GM12878 (cell line): Measurements from ENCODE around the gene MCOLN3. TPM values are rescaled to one million over a fixed set of nuclear protein-coding genes. Genes with fewer than 3 reads are reported as not detected.

Experiments
- ATAC-seq: fragments of 200-7000 bp; cut with Tn5 transposase; 3 replicates; pipeline ENCODE4 v1.9.1; 2020; ENCODE audit warnings: mild to moderate bottlenecking, moderate library complexity
- BruUV-seq: library from RNA; stranded (reverse); fragments of 400-500 nt; replicated peaks from 2 replicates; lab custom pipeline; 2021; lab: Mats Ljungman, UMichigan
- CTCF ChIA-PET: fragments of 300-600 bp; sonication (Branson Sonifier 250); formaldehyde crosslinking; extraction: SDS; loops from one replicate; lab custom pipeline; 2021; ENCODE audit warnings: inconsistent platforms; lab: Yijun Ruan, JAX
- POLR2A ChIA-PET: fragments of 350-600 bp; formaldehyde crosslinking; extraction: SDS; loops from one replicate; lab custom pipeline; 2021; ENCODE audit warnings: inconsistent platforms; lab: Charles Lee
- RAD21 ChIA-PET: fragments of 300-600 bp; sonication (Branson Sonifier 250); formaldehyde crosslinking; loops from one replicate; lab custom pipeline; 2023; ENCODE audit warnings: antibody characterized with exemption; ENCODE audit not compliant: unreplicated experiment; lab: Charles Lee
- SMC1A ChIA-PET: fragments of 300-600 bp; sonication (Branson Sonifier 250); formaldehyde crosslinking; loops from one replicate; lab custom pipeline; 2023; ENCODE audit not compliant: unreplicated experiment, uncharacterized antibody; lab: Charles Lee
- DNase-seq: peaks from one replicate; pipeline ENCODE4 v3.0.0-alpha.2; 2011; ENCODE audit warnings: low read depth, low spot score
- FAIRE-seq: peaks from 3 replicates; lab custom pipeline; 2011; peaks lifted over from hg19 to GRCh38; lab: Jason Lieb, UNC
- H2AFZ ChIP-seq: 2 replicates; pipeline ENCODE4 v1.6.0; 2011; ENCODE audit warnings: low read depth, low read length, control low read depth; ENCODE audit not compliant: control insufficient read depth
- H3K27ac ChIP-seq: 2 replicates; pipeline ENCODE4 v1.5.1; 2011; ENCODE audit warnings: control low read depth; ENCODE audit not compliant: control insufficient read depth, insufficient read depth
- H3K27me3 ChIP-seq, 2 experiments: replicated peaks in 1 of 2; 2 replicates each; pipeline versions ENCODE4 v1.6.0 to v1.6.1; 2011; ENCODE audit warnings: low read length in 1 of 2; ENCODE audit not compliant: control insufficient read depth in 2 of 2, insufficient read depth in 2 of 2
- H3K36me3 ChIP-seq, 2 experiments: 2 replicates each; pipeline ENCODE4 v1.5.1; 2011; ENCODE audit warnings: low read length in 1 of 2; ENCODE audit not compliant: control insufficient read depth in 2 of 2, insufficient read depth in 2 of 2
- H3K4me1 ChIP-seq: 2 replicates; pipeline ENCODE4 v1.6.1; 2011; ENCODE audit warnings: mild to moderate bottlenecking, low read length, moderate library complexity, mixed read lengths; ENCODE audit not compliant: control insufficient read depth, insufficient read depth
- H3K4me2 ChIP-seq: 2 replicates; pipeline ENCODE4 v1.6.0; 2011; ENCODE audit warnings: control low read depth; ENCODE audit not compliant: control insufficient read depth, insufficient read depth
- H3K4me3 ChIP-seq: fragments of 200-600 bp; sonication (generic); 2 replicates; pipeline ENCODE4 v1.5.1; 2016
- H3K79me2 ChIP-seq: 2 replicates; pipeline ENCODE4 v1.6.0; 2011; ENCODE audit warnings: low read length; ENCODE audit not compliant: control insufficient read depth, insufficient read depth
- H3K9ac ChIP-seq: 2 replicates; pipeline ENCODE4 v1.8.0; 2011; ENCODE audit warnings: low read length, control low read depth, mixed read lengths; ENCODE audit not compliant: control insufficient read depth, insufficient read depth
- H3K9me3 ChIP-seq: replicated peaks from 3 replicates; pipeline ENCODE4 v1.5.1; 2011; ENCODE audit warnings: mild to moderate bottlenecking, low read length; ENCODE audit not compliant: control insufficient read depth, insufficient read depth
- H4K20me1 ChIP-seq: 2 replicates; pipeline ENCODE4 v1.6.0; 2011; ENCODE audit not compliant: control insufficient read depth, insufficient read depth
- ATF7 ChIP-seq: fragments of 450-650 bp; IDR thresholded peaks from 2 replicates; pipeline ENCODE4 v1.6.1; 2016; ENCODE audit warnings: low read depth, mild to moderate bottlenecking
- CBFB ChIP-seq: IDR thresholded peaks from 2 replicates; pipeline ENCODE4 v1.6.1; 2016; ENCODE audit warnings: antibody characterized with exemption, low read depth
- CREB1 ChIP-seq: IDR thresholded peaks from 2 replicates; pipeline ENCODE4 v1.6.1; 2012; ENCODE audit warnings: low read depth, mild to moderate bottlenecking, inconsistent platforms
- HDGF ChIP-seq: fragments of 450-650 bp; IDR thresholded peaks from 2 replicates; pipeline ENCODE4 v1.6.1; 2016; ENCODE audit warnings: antibody characterized with exemption
- NFXL1 ChIP-seq: fragments of 450-650 bp; IDR thresholded peaks from 2 replicates; pipeline ENCODE4 v1.6.1; 2017; ENCODE audit warnings: antibody characterized with exemption, mild to moderate bottlenecking, borderline replicate concordance
- POLR2A ChIP-seq: IDR thresholded peaks from 2 replicates; pipeline ENCODE4 v1.6.1; 2011; ENCODE audit warnings: low read depth, mild to moderate bottlenecking, low read length
- RCOR1 ChIP-seq: conservative IDR thresholded peaks from 2 replicates; pipeline ENCODE4 v1.6.1; 2012; ENCODE audit warnings: low read depth, low read length, improper control_type of control experiment
- RUNX3 ChIP-seq: IDR thresholded peaks from 2 replicates; pipeline ENCODE4 v1.6.1; 2012; ENCODE audit warnings: low read length, inconsistent platforms
- SREBF2 ChIP-seq: IDR thresholded peaks from 2 replicates; pipeline ENCODE4 v1.6.1; 2012; ENCODE audit warnings: mild to moderate bottlenecking, low read length
- STAT1 ChIP-seq: fragments of 450-650 bp; conservative IDR thresholded peaks from 2 replicates; pipeline ENCODE4 v1.6.1; 2014; ENCODE audit warnings: antibody characterized with exemption, mild to moderate bottlenecking
- TCF12 ChIP-seq: IDR thresholded peaks from 2 replicates; pipeline ENCODE4 v1.6.1; 2011; ENCODE audit warnings: low read depth, mild to moderate bottlenecking, low read length
- ZNF217 ChIP-seq: fragments of 450-650 bp; IDR thresholded peaks from 2 replicates; pipeline ENCODE4 v1.6.1; 2017; ENCODE audit warnings: antibody characterized with exemption, mild to moderate bottlenecking
- WGBS: methylation state at CpG from one replicate; pipeline ENCODE4 v1.1.6; 2016; ENCODE audit warnings: low lambda C conversion rate; ENCODE audit not compliant: insufficient replicate concordance, insufficient coverage; ENCODE audit errors: missing lambda C conversion rate; 5-methylcytosine and 5-hydroxymethylcytosine counted together
- in situ Hi-C: fragments of 300-500 bp; cut with MboI; formaldehyde crosslinking; loops from 9 replicates; pipeline ENCODE4 v1.14.3; 2018; ENCODE audit warnings: mixed read lengths
- intact Hi-C: fragments of 100-400 bp; cut with micrococcal nuclease; formaldehyde crosslinking; loops from one replicate; pipeline ENCODE4 v1.14.2; 2022; ENCODE audit not compliant: unreplicated experiment
- polyA plus RNA-seq, 11 experiments: library from polyadenylated mRNA; depleted of rRNA in 4 of 11; unstranded in 6 of 11; stranded (reverse) in 5 of 11; fragments of >200 nt; fragmentation: Nextera tagmentation in 4 of 11; fragmentation: Illumina TruSeq in 1 of 11; extraction: Ambion mirVana in 4 of 11; extraction: Trizol in 1 of 11; gene quantifications; 1 replicate in 1 of 11; 2 replicates in 10 of 11; pipeline versions ENCODE4 v1.2.1 to v1.2.3, GENCODE V29; 2011 to 2016; ENCODE audit warnings: inconsistent platforms in 2 of 11, missing spikeins in 2 of 11, low read depth in 1 of 11
- total RNA-seq, 4 experiments: library from RNA; depleted of rRNA in 3 of 4; stranded (reverse); fragments of >200 nt in 3 of 4; fragmentation: Illumina TruSeq in 1 of 4; extraction: Trizol in 1 of 4; gene quantifications; 2 replicates each; pipeline versions ENCODE4 v1.2.1 to v1.2.3, GENCODE V29; 2013 to 2021
- TF ChIP-seq, protein P1 (sequence below): fragments of 450-650 bp; formaldehyde crosslinking; IDR thresholded peaks from 2 replicates; pipeline ENCODE4 v1.5.0; 2022; ENCODE audit warnings: mild to moderate bottlenecking, missing genetic modification characterization
- TF ChIP-seq, protein P2 (sequence below): IDR thresholded peaks from 2 replicates; pipeline ENCODE4 v1.6.1; 2011; ENCODE audit warnings: low read depth, mild to moderate bottlenecking, low read length, moderate library complexity, borderline replicate concordance; ENCODE audit errors: extremely low read depth
- TF ChIP-seq, protein P3 (sequence below): IDR thresholded peaks from 2 replicates; pipeline ENCODE4 v1.6.1; 2012; ENCODE audit warnings: low read depth, low read length, improper control_type of control experiment
- TF ChIP-seq, protein P4 (sequence below): fragments of 450-650 bp; IDR thresholded peaks from 2 replicates; pipeline ENCODE4 v1.6.1; 2016; ENCODE audit warnings: mild to moderate bottlenecking

Gene MCOLN3
- total and polyA plus RNA-seq, 10 of the 15 experiments (the other 5 are each of a cell fraction or from before 2014, with no cell fraction given) = 0.48 to 7.4 (median 3.8) TPM

DNA sequence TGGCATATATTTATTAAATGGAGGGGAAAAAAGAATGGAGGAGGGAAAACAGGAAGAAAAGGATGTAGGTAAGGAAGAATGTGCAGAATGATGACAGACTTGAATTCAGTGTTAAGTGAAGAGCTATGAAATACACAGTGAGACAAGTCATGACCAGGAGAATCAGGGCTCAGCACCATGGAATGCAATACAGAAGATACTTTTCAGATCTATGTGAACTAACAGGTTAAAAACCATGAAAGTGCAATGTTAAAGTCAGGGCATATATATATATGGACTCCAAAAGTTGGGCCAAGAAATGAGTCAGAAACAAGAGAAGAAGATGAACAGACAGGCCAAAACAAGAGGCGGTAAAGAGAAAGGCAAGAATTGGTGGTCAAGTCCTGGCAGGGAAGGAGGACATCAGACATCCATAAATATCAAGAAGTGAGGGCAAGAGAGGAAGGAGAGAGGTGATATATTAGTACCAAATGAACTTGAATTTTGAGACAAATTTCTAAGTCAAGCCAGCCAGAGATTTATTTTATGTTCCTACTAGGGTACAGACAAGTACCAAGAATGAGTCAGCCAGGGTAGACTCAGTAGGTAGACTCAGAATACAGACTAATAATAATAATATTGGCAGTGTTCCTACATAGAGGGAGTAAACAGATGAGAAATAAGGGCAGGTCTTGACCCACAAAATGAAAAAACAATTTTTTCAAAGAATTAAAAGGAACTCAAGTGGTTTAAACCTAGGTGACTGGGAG lies 39.5 kb upstream of the MCOLN3 start:
- Histone ChIP-seq H3K27ac (no peak overlapping the region), H4K20me1 (no peaks in the 10 kb centered on the region), H3K4me2 (no peak overlapping the region), H3K79me2 (no peaks in the 10 kb centered on the region), H2AFZ (no peak overlapping the region), H3K4me1 (no peaks in the 10 kb centered on the region; the same call in 1 of the 2 replicates), H3K36me3 (no peaks in the 10 kb centered on the region), H3K4me3 (no peak overlapping the region), H3K9me3 (no peaks in the 10 kb centered on the region), H3K9ac (no peak overlapping the region), H3K27me3 (no peaks in the 10 kb centered on the region)
- POLR2A ChIA-PET = no interaction called here
- SMC1A ChIA-PET = interaction anchor here (0.7 kb wide), 1 partner anchor 10 kb away, joined by 4 read pairs; no protein-coding TSS in a partner anchor
- DNase-seq = no peak
- TF ChIP-seq, protein P1, sequence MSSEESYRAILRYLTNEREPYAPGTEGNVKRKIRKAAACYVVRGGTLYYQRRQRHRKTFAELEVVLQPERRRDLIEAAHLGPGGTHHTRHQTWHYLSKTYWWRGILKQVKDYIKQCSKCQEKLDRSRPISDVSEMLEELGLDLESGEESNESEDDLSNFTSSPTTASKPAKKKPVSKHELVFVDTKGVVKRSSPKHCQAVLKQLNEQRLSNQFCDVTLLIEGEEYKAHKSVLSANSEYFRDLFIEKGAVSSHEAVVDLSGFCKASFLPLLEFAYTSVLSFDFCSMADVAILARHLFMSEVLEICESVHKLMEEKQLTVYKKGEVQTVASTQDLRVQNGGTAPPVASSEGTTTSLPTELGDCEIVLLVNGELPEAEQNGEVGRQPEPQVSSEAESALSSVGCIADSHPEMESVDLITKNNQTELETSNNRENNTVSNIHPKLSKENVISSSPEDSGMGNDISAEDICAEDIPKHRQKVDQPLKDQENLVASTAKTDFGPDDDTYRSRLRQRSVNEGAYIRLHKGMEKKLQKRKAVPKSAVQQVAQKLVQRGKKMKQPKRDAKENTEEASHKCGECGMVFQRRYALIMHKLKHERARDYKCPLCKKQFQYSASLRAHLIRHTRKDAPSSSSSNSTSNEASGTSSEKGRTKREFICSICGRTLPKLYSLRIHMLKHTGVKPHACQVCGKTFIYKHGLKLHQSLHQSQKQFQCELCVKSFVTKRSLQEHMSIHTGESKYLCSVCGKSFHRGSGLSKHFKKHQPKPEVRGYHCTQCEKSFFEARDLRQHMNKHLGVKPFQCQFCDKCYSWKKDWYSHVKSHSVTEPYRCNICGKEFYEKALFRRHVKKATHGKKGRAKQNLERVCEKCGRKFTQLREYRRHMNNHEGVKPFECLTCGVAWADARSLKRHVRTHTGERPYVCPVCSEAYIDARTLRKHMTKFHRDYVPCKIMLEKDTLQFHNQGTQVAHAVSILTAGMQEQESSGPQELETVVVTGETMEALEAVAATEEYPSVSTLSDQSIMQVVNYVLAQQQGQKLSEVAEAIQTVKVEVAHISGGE (CRISPR knock-in tag) = no peak
- TF ChIP-seq ZNF217 = no peak
- TF ChIP-seq RUNX3 = no peak
- TF ChIP-seq HDGF = no peak
- TF ChIP-seq SREBF2 = no peak
- TF ChIP-seq RCOR1 = no peak
- no peak for TF ChIP-seq CREB1
- TF ChIP-seq ATF7 = no peak
- no peak for TF ChIP-seq CBFB
- TF ChIP-seq, protein P2, sequence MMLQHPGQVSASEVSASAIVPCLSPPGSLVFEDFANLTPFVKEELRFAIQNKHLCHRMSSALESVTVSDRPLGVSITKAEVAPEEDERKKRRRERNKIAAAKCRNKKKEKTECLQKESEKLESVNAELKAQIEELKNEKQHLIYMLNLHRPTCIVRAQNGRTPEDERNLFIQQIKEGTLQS = no peak
- TF ChIP-seq, protein P3, sequence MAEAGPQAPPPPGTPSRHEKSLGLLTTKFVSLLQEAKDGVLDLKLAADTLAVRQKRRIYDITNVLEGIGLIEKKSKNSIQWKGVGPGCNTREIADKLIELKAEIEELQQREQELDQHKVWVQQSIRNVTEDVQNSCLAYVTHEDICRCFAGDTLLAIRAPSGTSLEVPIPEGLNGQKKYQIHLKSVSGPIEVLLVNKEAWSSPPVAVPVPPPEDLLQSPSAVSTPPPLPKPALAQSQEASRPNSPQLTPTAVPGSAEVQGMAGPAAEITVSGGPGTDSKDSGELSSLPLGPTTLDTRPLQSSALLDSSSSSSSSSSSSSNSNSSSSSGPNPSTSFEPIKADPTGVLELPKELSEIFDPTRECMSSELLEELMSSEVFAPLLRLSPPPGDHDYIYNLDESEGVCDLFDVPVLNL = no peak
- TF ChIP-seq, protein P4, sequence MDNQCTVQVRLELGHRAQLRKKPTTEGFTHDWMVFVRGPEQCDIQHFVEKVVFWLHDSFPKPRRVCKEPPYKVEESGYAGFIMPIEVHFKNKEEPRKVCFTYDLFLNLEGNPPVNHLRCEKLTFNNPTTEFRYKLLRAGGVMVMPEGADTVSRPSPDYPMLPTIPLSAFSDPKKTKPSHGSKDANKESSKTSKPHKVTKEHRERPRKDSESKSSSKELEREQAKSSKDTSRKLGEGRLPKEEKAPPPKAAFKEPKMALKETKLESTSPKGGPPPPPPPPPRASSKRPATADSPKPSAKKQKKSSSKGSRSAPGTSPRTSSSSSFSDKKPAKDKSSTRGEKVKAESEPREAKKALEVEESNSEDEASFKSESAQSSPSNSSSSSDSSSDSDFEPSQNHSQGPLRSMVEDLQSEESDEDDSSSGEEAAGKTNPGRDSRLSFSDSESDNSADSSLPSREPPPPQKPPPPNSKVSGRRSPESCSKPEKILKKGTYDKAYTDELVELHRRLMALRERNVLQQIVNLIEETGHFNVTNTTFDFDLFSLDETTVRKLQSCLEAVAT = no peak
- TF ChIP-seq TCF12 = no peak
- no peak for TF ChIP-seq NFXL1
- no peak for TF ChIP-seq POLR2A
- TF ChIP-seq STAT1 = no peak
- RAD21 ChIA-PET = no interaction called here
- intact Hi-C loops (no loop called here), in situ Hi-C loops (no loop called here)
- no TSS peak for BruUV-seq
- FAIRE-seq = no peak
- 27% methylated on average over 1 of the region's 1 CpG for WGBS
- no peak for ATAC-seq
- CTCF ChIA-PET = no interaction called here
